ENCODE results near the gene BRD7. TPM values are rescaled to one million over a fixed set of nuclear protein-coding genes. Genes with fewer than 3 reads are reported as not detected.

Gene BRD7
- total RNA-seq, 1 experiment from 2014 or later, result 122 TPM

DNA sequence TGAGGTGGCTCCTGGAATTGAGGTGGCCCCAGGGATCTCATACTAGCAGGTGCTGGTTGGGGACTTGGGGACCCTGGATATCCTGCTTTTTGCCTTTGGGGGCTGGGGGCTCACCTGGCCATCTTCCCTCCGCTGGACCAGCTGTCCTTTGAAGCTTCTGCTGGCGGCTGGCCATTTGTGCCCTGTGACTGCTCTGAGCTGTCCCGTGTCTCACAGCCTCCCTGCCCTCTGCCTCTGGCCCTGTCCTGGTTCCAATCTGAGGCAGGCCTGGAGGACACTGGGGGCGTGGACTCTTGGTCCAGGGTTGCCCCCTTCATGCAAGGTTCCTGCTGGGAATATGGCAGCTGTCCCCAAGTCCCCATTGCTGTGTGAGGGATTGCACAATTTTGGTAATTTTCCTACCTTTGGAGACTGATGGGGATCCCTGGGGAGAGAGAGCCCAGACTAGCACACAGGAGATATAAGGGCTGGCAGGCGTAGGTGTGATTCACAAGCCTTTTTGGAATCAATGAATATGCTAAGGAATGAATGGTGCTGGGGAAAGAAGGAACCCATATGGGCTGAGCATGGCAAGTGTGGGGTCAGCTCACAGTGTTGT is 83.3 kb downstream of the BRD7 start:
- DNase-seq (ENCODE audit: low spot score), result no peak
- no peak for ATAC-seq
- H3K27me3 Mint-ChIP-seq (ENCODE audit: low read depth), result no peaks in the 10 kb centered on the region; the same call in 1 of the 2 replicates
- H3K27ac Mint-ChIP-seq, result no peak overlapping the region
- POLR2A ChIA-PET, result interaction anchor here (0.7 kb wide), 1 partner anchor 263 kb away, joined by 4 read pairs; no protein-coding TSS in a partner anchor
- no peaks in the 10 kb centered on the region for H3K4me1 Mint-ChIP-seq
- CTCF ChIA-PET, result no interaction called here
- peaks cover 6% of the 10 kb centered on the region; the same call in 1 of the 2 replicates for H3K36me3 Mint-ChIP-seq
- peaks cover 6% of the 10 kb centered on the region for H3K9me3 Mint-ChIP-seq
- no peak overlapping the region for H3K4me3 Mint-ChIP-seq
- no peak for TF ChIP-seq RORB (CRISPR knock-in tag; IDR thresholded peaks at IDR 0.05)
- no peak for TF ChIP-seq ZNF138 (CRISPR knock-in tag; conservative IDR thresholded peaks at IDR 0.05)
- TF ChIP-seq OVOL2 (CRISPR knock-in tag; IDR thresholded peaks at IDR 0.05; ENCODE audit: borderline replicate concordance), result no peak
- TF ChIP-seq, protein P1, sequence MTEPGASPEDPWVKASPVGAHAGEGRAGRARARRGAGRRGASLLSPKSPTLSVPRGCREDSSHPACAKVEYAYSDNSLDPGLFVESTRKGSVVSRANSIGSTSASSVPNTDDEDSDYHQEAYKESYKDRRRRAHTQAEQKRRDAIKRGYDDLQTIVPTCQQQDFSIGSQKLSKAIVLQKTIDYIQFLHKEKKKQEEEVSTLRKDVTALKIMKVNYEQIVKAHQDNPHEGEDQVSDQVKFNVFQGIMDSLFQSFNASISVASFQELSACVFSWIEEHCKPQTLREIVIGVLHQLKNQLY (CRISPR knock-in tag; IDR thresholded peaks at IDR 0.05), result no peak
- no peak for TF ChIP-seq TEAD4 (CRISPR knock-in tag; IDR thresholded peaks at IDR 0.05)
- TF ChIP-seq, protein P2, sequence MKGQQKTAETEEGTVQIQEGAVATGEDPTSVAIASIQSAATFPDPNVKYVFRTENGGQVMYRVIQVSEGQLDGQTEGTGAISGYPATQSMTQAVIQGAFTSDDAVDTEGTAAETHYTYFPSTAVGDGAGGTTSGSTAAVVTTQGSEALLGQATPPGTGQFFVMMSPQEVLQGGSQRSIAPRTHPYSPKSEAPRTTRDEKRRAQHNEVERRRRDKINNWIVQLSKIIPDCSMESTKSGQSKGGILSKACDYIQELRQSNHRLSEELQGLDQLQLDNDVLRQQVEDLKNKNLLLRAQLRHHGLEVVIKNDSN (CRISPR knock-in tag; IDR thresholded peaks at IDR 0.05), result no peak
- TF ChIP-seq, protein P3, sequence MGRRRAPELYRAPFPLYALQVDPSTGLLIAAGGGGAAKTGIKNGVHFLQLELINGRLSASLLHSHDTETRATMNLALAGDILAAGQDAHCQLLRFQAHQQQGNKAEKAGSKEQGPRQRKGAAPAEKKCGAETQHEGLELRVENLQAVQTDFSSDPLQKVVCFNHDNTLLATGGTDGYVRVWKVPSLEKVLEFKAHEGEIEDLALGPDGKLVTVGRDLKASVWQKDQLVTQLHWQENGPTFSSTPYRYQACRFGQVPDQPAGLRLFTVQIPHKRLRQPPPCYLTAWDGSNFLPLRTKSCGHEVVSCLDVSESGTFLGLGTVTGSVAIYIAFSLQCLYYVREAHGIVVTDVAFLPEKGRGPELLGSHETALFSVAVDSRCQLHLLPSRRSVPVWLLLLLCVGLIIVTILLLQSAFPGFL (CRISPR knock-in tag; IDR thresholded peaks at IDR 0.05; ENCODE audit: borderline replicate concordance), result no peak
- no peak for TF ChIP-seq ZNF121 (CRISPR knock-in tag; IDR thresholded peaks at IDR 0.05)
- TF ChIP-seq, protein P4, sequence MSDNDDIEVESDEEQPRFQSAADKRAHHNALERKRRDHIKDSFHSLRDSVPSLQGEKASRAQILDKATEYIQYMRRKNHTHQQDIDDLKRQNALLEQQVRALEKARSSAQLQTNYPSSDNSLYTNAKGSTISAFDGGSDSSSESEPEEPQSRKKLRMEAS (CRISPR knock-in tag; IDR thresholded peaks at IDR 0.05), result no peak
- TF ChIP-seq, protein P5, sequence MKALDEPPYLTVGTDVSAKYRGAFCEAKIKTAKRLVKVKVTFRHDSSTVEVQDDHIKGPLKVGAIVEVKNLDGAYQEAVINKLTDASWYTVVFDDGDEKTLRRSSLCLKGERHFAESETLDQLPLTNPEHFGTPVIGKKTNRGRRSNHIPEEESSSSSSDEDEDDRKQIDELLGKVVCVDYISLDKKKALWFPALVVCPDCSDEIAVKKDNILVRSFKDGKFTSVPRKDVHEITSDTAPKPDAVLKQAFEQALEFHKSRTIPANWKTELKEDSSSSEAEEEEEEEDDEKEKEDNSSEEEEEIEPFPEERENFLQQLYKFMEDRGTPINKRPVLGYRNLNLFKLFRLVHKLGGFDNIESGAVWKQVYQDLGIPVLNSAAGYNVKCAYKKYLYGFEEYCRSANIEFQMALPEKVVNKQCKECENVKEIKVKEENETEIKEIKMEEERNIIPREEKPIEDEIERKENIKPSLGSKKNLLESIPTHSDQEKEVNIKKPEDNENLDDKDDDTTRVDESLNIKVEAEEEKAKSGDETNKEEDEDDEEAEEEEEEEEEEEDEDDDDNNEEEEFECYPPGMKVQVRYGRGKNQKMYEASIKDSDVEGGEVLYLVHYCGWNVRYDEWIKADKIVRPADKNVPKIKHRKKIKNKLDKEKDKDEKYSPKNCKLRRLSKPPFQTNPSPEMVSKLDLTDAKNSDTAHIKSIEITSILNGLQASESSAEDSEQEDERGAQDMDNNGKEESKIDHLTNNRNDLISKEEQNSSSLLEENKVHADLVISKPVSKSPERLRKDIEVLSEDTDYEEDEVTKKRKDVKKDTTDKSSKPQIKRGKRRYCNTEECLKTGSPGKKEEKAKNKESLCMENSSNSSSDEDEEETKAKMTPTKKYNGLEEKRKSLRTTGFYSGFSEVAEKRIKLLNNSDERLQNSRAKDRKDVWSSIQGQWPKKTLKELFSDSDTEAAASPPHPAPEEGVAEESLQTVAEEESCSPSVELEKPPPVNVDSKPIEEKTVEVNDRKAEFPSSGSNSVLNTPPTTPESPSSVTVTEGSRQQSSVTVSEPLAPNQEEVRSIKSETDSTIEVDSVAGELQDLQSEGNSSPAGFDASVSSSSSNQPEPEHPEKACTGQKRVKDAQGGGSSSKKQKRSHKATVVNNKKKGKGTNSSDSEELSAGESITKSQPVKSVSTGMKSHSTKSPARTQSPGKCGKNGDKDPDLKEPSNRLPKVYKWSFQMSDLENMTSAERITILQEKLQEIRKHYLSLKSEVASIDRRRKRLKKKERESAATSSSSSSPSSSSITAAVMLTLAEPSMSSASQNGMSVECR (CRISPR knock-in tag; IDR thresholded peaks at IDR 0.05; ENCODE audit: borderline replicate concordance), result no peak
- TF ChIP-seq ZNF317 (CRISPR knock-in tag; IDR thresholded peaks at IDR 0.05; ENCODE audit: borderline replicate concordance, low read depth), result no peak
- TF ChIP-seq ZNF396 (CRISPR knock-in tag; IDR thresholded peaks at IDR 0.05; ENCODE audit: borderline replicate concordance), result no peak
- TF ChIP-seq SP1 (CRISPR knock-in tag; conservative IDR thresholded peaks at IDR 0.05), result no peak
- no peak for TF ChIP-seq TP53 (CRISPR knock-in tag; IDR thresholded peaks at IDR 0.05)
- no peak for TF ChIP-seq ZNF219 (CRISPR knock-in tag; IDR thresholded peaks at IDR 0.05; ENCODE audit: borderline replicate concordance)
- TF ChIP-seq, protein P6, sequence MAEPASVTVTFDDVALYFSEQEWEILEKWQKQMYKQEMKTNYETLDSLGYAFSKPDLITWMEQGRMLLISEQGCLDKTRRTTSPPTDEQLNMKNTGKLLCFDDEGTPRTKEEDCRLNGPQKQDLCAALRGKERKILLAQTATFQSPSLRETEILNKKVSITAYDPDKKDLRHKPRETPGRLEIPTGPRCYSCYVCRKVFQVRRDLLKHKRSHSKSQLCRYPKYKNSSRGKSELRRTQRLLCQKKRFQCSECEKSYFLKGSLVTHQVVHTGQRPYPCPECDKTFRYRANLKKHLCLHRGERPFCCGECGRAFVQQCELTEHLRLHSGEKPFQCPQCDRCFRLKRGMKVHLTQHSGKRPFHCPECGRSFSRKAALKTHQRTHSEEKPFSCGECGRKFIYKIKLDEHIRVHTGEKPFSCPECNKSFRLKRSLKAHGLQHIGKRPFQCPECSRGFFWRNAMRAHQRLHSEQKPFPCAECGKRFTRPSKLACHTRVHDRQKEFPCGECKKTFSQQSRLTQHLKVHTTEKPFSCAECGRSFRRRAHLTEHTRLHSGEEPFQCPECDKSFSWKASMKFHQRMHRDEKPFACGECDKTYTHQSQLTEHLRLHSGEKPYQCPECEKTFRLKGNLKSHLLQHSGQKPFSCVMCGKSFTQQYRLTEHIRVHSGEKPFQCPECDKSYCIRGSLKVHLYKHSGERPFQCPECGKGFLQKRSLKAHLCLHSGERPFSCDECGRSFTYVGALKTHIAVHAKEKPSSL (CRISPR knock-in tag; conservative IDR thresholded peaks at IDR 0.05), result no peak
- TF ChIP-seq, protein P7, sequence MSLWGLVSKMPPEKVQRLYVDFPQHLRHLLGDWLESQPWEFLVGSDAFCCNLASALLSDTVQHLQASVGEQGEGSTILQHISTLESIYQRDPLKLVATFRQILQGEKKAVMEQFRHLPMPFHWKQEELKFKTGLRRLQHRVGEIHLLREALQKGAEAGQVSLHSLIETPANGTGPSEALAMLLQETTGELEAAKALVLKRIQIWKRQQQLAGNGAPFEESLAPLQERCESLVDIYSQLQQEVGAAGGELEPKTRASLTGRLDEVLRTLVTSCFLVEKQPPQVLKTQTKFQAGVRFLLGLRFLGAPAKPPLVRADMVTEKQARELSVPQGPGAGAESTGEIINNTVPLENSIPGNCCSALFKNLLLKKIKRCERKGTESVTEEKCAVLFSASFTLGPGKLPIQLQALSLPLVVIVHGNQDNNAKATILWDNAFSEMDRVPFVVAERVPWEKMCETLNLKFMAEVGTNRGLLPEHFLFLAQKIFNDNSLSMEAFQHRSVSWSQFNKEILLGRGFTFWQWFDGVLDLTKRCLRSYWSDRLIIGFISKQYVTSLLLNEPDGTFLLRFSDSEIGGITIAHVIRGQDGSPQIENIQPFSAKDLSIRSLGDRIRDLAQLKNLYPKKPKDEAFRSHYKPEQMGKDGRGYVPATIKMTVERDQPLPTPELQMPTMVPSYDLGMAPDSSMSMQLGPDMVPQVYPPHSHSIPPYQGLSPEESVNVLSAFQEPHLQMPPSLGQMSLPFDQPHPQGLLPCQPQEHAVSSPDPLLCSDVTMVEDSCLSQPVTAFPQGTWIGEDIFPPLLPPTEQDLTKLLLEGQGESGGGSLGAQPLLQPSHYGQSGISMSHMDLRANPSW (CRISPR knock-in tag; conservative IDR thresholded peaks at IDR 0.05; ENCODE audit: low read depth), result no peak
